Measurements from ENCODE around the gene ACADVL.
"Not testable (repeated sequence)": the region's sequence is repeated elsewhere in the genome, so short reads cannot be mapped to it uniquely, and the experiment has no call there.

The ACADVL gene

DNA sequence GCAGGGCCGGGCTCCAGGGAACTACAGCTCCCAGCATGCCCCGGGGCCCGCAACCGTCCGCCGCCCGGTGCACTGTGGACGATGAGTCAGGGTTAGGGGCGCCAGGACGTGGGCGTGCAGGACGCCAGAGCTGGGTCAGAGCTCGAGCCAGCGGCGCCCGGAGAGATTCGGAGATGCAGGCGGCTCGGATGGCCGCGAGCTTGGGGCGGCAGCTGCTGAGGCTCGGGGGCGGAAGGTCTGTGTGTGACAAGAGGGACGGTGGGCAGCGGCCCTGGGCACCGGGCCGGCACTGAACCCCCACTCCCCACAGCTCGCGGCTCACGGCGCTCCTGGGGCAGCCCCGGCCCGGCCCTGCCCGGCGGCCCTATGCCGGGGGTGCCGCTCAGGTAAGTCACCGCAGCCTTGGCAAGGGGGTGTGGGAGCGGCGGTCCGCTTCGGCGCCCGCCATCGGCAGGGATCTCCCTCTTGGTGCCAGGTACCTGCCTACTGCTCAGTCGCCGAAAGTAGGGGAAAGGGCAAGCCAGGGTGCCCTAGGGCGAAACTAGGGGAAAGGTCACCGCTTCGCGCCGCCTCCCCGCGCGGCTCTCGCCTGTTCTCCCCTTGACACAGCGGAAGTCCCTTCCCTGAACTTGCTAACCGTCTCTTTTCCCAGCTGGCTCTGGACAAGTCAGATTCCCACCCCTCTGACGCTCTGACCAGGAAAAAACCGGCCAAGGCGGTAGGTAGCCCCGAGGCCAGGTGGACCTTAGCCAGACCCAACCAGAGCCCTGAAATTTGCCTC is at the start of gene ACADVL, which contains the start of gene DLG4:
Gene ACADVL (plus strand): TSS at position 127 of the 781 bp plus-strand sequence. CDS start 47 bp downstream, at position 174.
Gene DLG4 (minus strand): TSS at position 25 of the 781 bp plus-strand sequence.
- DNase-seq (ENCODE audit: low spot score), result peak; percentile 95

- DNase-seq (ENCODE audit: low spot score), result not testable (repeated sequence)
Observed at GRCh38 chr17:7172522-7173191, 47.1 kb upstream of the ACADVL start.

DNA sequence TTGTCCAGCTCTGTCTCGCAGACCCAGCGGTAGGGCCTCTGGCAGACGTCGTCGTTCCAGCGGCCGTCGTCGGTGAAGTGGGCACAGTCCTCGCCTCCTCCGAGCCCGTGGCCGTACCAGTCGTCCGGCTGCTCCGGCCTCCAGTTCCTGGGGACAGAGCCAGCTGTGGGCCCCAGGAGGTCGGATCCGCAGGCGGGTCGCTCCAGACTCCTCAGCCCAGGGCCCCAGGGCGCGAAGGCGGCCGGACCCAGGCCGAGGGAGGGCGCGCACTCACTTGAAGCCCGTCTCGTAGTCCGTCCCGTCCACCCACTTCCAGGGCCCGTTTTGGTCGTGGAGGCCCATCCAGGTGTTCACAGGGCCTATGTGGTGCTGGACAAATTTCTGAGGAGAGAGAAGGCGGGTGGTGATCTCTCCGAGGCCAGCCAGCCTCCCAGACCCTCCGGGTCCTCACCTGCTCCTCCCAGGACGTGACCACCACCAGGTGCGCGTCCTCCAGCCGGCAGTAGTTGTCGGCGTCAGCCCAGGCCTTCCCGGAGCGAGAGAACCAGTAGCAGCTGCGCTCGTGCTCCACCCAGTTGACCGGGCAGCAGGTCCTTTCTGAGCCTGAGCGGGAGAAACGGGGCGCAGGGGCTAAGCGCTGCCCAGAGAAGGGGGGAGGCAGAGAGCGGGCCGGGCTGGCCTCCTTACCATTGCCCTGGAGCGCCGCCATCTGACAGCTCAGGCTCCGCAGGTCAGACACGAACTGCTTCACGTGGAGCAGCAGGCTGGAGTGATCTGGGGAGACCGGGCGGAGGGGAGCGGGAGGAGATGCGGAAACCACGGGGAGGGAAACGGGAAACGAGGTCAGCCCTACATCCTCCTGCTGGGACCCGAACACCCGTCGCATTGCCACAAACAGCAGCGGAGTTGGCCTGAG is 45.8 kb upstream of the ACADVL start:
- DNase-seq (ENCODE audit: low spot score), result no peak

GRCh38 chr17:7174603-7175326 is 45.0 kb upstream of the ACADVL start:
- DNase-seq (ENCODE audit: low spot score), result no peak

DNA sequence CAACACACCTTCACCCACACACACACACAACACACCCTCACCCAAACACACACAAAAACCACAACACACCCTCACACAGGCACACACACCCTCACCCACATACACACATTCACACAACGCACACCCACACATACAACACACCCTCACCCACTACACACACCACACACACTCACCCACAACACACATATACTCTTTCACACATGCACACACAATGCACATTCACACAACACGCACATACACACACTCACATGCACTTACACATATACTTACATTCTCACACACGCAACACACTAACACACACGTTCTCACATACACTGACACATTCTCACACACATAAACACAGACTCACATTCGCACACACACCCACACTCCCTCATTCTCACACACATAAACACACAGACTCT is 44.4 kb upstream of the ACADVL start:
- DNase-seq (ENCODE audit: low spot score), result no peak

DNA sequence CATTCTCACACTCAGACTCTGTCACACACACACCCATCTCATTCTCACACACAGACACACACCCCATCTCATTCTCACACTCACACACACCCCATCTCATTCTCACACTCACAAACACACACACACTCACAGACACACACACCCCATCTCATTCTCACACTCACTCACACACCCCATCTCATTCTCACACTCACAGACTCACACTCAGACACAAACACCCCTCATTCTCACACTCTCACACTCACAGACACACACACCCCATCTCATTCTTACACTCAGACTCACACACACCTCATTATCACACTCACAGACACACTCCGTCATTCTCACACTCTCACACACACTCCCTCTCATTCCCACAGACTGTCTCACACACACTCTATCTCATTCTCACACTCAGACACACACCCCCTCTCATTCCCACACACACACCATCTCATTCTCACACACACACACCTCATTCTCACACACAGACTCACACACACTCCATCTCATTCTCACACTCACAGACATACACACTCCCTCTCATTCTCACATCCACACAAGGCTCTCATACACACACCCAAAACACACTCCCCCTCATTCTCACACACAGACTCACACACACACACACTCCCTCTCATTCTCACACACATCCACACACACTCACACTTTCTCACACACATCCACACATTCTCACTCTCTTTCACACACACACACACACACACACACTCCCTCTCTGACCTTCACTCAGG is 43.5 kb upstream of the ACADVL start:
- DNase-seq (ENCODE audit: low spot score), result no peak

DNA sequence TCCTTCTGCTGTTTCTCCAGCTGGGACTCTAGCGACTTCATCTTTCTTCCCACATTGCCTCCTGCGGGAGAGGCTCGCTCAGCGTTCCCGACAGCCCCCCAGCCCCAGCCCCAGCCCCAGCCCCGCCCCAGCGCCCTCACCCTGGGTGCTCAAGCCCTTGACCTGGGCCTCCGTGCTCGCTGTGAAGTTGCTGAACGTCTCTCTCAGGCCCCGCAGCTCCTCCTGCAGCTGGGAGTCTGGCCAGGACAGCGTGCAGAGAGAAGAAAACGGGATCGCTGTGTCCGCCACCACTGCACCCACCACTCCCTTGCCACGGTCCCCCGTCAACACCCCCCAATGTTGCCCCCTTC is 42.9 kb upstream of the ACADVL start:
- DNase-seq (ENCODE audit: low spot score), result no peak

DNA sequence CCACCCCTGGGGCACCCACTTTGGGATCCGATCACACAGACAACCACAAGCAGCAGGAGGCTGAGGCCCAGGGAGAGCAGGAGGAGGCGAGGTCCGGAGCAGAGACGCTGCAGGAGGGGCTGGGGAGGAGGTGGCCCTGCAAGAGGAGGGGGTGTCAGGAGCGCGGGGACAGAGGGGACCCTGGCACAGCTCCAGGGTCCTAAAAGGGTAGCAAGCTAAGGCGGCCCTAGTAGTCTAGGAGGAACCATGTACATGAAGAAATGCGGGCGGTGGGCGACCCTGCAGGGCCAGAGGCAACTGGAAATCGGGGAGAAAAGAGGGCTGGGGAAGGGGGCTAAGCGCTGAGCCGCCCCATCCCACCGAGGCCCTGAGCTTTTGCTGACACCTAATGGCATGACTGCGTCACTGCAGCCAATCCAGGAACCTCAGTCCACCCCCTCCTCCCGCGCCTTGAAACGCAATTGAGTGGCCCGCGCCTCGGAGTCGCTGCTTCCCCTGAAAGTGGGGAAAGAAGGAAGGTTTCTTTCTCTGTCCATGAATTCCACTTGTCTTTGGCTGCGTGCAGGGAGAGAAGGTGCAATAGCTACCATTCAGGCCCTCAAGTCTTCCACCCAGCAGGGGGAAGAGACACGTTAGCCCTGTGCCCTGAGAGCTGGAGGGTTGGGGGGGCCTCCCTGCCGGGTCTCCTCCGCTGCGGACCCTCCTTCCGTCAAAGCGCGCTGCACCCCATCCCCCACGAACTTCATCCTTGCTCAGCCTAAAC is 42.4 kb upstream of the ACADVL start:
- peak; percentile 80 for DNase-seq (ENCODE audit: low spot score)

DNA sequence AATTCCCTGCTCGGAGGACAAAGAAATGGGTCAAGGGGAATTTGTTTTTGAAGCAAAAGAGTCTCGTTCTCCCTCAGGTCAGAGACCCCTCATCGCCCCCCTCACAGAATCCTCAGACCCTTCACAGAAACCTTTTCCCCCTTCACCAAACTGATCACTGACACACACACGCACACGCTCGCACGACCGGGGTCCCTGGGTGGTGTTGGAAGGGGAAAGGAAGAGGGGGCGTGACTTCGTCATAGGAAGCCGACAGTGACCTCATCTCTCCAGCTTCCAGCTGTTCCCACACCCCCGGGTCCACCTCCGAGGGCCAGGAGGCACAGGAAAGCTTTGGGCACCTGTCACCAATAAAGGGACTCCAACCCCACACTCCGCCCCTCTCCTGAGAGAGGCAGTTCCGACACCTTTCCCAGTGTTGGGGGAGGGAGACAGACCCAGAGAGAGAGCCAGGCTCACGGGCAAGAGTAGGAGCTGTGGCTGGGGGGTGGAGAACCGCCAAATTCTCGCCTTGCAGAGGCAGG is 41.7 kb upstream of the ACADVL start:
- peak; percentile 72 for DNase-seq (ENCODE audit: low spot score)

DNA sequence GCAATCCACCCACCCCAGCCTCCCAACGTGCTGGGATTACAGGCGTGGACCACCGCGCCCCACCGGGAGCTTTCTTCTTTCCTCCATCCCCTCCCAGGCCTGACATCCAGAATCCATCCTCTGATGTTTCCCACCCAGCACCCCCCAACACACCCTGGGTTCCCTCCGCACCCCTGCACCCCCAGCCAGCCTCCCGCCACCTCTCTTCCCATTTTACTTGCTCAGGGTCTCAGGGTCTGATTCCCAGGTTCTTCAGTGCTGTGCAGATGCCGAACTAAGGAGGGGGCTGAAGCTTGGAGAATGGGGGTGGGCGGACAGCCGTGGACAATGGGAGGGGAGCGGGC is 40.8 kb upstream of the ACADVL start:
- DNase-seq (ENCODE audit: low spot score), result no peak

DNA sequence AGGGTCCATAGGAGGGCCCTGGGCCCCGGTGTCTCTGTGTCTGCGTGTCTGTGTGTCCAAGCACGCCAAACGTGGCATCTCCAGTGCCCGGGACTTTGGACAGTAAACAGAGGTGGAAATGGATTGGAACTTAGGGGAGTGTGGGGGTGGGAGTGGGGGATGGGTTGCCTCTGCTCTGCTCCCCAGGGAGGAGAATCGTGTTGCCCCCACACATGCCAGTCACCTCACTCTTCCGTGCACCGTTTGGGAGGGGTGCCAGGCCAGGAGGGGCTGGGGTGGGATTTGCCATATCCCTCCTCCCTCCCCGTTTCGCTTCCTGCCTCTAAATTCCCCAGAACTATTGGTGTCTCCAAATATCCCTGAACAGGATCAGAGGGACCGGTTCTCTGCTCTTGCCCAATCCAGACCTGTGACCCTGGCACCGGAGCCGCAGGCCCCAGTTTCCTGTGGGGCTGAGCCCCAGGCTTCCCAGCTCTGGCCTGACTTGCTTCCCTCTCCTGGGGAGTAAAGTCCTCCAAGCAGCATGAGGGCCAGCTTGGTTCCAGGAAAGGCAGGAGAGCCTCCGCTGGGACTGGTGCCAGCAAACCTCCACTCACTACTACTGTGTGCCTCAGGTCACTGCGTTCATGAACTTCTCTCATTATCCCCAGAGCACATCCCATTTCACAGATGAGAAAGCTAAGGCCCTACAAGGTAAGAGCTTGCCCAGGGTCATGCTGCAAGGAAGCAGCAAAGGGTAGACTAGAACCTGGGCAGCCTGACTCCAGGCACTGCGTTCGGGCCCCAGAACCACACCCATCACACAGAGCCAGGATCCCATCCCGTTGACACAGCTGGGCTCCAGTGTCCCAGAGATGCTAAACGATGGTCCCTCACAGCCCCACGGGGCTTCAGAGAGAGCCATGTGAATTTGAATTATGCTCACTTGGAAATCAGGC is 40.2 kb upstream of the ACADVL start, which contains the start of gene ASGR1:
Gene ASGR1 (minus strand): TSS at position 54 of the 938 bp plus-strand sequence. CDS start 807 bp downstream, outside the sequence.
- DNase-seq (ENCODE audit: low spot score), result no peak

GRCh38 chr17:7182101-7182500 is 37.6 kb upstream of the ACADVL start:
- not testable (repeated sequence) for DNase-seq (ENCODE audit: low spot score)

GRCh38 chr17:7183433-7184090 is 36.2 kb upstream of the ACADVL start:
- DNase-seq (ENCODE audit: low spot score), result peak; percentile 34

GRCh38 chr17:7184091-7184488 is 35.6 kb upstream of the ACADVL start:
- no peak for DNase-seq (ENCODE audit: low spot score)

GRCh38 chr17:7184647-7185046 is 35.1 kb upstream of the ACADVL start:
- DNase-seq (ENCODE audit: low spot score), result no peak

GRCh38 chr17:7186241-7186640 is 33.5 kb upstream of the ACADVL start:
- DNase-seq (ENCODE audit: low spot score), result no peak

DNA sequence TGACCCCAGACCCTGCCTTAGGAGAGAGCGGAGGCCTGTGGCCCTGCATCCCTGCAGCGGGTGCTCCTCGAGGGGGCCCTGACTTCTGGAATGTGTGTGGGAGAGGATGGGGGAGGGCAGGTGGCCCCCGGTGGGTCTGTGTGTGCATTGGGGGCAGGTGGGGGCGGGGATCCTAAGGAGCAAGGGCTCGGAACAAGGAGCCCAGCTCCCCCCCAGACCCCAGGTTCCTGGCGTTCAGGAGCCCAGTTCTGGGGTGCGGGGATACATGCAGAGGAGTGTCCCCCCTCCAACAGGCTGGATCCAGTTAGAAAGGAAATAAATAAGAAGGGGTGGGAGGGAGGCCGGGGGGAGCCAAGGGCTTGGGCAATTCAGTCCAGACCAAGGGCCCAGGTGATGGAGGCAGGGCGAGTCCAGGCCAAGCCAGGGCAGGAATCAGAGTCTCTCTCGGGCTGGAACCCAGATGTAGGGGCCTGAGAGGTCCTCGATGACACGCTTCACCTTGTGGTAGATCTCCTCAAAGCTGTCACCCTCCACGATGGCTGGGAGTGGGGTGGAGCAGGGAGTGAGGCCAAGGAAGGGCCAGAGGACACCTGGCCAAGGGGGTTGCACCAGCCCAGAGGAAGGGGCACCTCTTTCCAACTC is 29.3 kb upstream of the ACADVL start:
- no peak for DNase-seq (ENCODE audit: low spot score)

GRCh38 chr17:7191069-7191468 is 28.7 kb upstream of the ACADVL start:
- no peak for DNase-seq (ENCODE audit: low spot score)
